Stimulated activated naive CD4-positive, alpha-beta T cell treated with Interleukin-2 at 50 U/mL for 16 hours (primary cell): Measurements from ENCODE around the gene OASL.

Experiments
- DNase-seq: peaks from one replicate; lab custom pipeline; 2025; lab: John Stamatoyannopoulos, UW

OASL gene

GRCh38 chr12:121015825-121016766 is 22.9 kb downstream of the OASL start, which contains the start of gene C12orf43:
TSS of gene C12orf43 (minus strand) at chr12:121016487. CDS start at chr12:121016474, 13 bp downstream.
- peak; percentile 91 for DNase-seq

- DNase-seq: no peak
Measured at GRCh38 chr12:121013715-121014114, 25.3 kb downstream of the OASL start.

GRCh38 chr12:121011820-121012219 is 27.2 kb downstream of the OASL start:
- no peak for DNase-seq

GRCh38 chr12:121010860-121011259 is 28.2 kb downstream of the OASL start:
- no peak for DNase-seq

GRCh38 chr12:121009741-121010140 is 29.3 kb downstream of the OASL start:
- no peak for DNase-seq

GRCh38 chr12:121008347-121009098 is 30.5 kb downstream of the OASL start:
- DNase-seq: no peak

DNA sequence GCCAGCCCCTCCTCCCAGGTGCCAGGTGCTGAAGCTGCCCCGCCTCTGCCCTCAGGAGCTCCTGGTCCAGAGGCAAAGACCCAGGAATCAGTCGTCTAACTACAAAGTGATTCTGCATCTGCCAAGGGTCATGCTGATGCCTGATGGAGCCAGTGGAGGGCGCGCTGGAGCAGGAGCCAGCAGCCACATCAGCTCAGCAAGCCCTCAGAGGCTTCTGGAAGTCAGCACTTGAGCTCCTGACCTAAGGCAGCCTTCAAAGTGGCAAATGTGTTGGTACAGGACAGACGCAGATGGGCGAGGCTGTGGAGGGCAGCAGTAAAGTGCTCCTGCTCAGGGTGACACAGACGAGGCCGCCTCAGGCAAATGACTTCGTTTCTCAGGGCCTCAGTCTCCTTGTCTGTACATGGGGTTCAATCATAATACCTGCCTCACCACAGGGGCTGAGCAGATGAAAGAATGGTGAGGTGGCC is 33.7 kb downstream of the OASL start:
- DNase-seq: peak; percentile 28

GRCh38 chr12:121004253-121004815 is 34.7 kb downstream of the OASL start:
- DNase-seq: no peak

GRCh38 chr12:121003650-121004049 is 35.4 kb downstream of the OASL start:
- no peak for DNase-seq

GRCh38 chr12:121001841-121002483 is 37.1 kb downstream of the OASL start:
- DNase-seq: no peak

DNA sequence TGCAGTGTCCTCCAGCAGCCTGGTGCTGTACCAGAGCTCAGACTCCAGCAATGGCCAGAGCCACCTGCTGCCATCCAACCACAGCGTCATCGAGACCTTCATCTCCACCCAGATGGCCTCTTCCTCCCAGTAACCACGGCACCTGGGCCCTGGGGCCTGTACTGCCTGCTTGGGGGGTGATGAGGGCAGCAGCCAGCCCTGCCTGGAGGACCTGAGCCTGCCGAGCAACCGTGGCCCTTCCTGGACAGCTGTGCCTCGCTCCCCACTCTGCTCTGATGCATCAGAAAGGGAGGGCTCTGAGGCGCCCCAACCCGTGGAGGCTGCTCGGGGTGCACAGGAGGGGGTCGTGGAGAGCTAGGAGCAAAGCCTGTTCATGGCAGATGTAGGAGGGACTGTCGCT is 38.0 kb downstream of the OASL start:
- no peak for DNase-seq

DNA sequence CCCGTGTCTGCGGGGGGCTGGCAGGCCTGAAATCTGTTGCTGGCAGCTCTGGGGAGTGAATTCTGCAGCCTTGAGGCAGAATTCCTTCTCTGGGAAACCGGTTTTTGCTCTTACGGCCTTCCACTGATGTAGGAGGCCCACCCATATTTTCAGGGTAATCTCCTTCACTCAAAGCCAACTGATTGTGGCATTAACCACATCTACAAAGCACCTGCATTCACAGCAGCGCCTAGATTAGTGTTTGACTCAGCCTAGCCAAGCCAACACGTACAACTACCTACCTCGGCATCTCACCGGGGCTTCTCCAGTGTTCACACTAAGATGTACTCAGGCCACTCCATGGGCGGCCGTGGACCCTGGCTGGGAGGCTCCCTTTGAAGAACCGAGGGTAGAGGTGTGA is 38.5 kb downstream of the OASL start:
- no peak for DNase-seq

DNA sequence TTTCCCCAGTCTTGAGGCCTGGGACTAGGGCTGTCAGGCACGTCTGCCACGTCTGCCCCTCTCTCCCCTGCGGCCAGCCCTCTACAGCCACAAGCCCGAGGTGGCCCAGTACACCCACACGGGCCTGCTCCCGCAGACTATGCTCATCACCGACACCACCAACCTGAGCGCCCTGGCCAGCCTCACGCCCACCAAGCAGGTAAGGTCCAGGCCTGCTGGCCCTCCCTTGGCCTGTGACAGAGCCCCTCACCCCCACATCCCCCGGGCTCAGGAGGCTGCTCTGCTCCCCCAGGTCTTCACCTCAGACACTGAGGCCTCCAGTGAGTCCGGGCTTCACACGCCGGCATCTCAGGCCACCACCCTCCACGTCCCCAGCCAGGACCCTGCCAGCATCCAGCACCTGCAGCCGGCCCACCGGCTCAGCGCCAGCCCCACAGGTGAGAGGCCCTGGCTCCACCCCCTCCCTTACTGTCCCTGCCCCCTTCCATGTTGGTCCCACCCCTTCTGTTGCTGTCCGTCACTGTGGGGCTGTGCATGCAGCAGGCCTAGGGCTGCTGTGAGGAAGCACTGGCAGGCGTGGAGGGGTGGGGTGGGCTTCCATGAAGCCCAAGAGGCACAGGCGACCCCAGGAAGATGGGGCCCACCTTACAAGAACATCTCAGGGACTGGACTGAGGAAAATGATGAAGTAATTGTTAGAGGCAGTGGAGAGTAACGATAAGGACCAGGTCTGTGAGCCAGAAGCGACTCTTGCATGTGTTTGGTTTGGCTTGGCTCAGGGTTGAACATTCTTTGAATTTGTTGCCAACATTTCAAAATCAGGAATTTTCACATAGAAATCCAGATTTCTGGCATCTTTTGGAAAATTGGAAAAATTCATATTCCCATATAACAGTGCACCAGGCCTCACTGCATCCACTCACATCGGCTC is 39.6 kb downstream of the OASL start:
- DNase-seq: no peak

GRCh38 chr12:120998435-120998834 is 40.6 kb downstream of the OASL start:
- DNase-seq: no peak

DNA sequence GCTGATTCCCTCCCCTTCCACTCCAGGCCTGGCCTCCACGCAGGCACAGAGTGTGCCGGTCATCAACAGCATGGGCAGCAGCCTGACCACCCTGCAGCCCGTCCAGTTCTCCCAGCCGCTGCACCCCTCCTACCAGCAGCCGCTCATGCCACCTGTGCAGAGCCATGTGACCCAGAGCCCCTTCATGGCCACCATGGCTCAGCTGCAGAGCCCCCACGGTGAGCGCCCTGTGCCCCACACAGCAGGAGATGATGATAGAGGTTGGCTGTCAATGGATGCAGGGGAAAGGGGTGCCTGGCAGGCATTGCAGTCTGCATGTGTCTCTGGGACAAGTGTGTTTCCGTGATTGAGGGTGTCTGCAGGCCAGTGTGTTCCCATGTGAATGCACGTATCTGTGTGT is 41.6 kb downstream of the OASL start:
- DNase-seq: no peak

GRCh38 chr12:120996133-120996746 is 42.8 kb downstream of the OASL start:
- no peak for DNase-seq

DNA sequence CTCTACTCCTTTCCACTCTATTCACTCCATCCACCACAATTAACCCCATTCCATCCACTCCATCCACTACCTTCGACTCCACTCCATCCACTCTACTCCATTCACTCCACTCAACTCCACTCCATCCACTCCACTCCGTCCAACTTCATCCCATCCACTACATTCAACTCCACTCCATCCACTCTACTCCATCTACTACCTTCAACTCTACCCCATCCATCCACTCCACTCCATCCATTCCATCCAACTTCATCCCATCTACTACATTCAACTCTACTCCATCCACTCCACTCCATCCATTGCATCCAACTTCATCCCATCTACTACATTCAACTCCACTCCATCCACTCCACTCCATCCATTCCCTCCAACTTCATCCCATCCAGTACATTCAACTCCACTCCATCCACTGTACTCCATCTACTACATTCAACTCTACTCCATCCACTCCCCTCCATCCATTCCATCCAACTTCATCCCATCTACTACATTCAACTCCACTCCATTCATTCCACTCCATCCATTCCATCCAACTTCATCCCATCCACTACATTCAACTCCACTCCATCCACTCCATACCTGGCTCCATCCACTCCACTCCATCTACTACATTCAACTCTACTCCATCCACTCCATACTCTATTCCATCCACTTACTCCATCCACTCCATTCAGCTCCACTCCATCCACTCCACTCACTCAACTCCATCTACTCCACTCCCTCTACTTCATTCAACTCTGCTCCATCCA is 44.3 kb downstream of the OASL start:
- no peak for DNase-seq

- DNase-seq: no peak
Measured at GRCh38 chr12:120994059-120994458, 45.0 kb downstream of the OASL start.

GRCh38 chr12:120993496-120993895 is 45.5 kb downstream of the OASL start:
- no peak for DNase-seq

DNA sequence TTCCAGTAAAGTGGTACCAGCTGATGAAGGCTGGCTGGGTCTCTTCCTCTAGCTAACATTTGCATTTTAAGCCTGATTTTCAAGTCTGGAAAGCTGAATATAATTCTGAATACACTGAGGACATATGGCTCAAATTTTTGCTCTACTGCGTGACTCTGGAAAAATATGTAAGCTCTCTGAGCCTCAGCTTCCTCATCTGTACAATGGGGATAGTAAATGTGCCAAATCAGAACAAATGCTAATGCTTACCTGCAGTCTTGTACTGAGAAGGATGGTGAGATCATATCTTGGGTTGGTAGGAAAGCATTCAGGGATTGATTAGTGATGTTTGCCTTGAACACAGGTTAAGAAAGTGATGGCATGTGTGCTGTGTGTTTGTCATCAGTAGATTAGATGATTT is 46.1 kb downstream of the OASL start:
- no peak for DNase-seq
